ENCODE results near the gene LTN1.
"Not testable (repeated sequence)": the region's sequence is repeated elsewhere in the genome, so short reads cannot be mapped to it uniquely, and the experiment has no call there.

LTN1 gene, protein sequence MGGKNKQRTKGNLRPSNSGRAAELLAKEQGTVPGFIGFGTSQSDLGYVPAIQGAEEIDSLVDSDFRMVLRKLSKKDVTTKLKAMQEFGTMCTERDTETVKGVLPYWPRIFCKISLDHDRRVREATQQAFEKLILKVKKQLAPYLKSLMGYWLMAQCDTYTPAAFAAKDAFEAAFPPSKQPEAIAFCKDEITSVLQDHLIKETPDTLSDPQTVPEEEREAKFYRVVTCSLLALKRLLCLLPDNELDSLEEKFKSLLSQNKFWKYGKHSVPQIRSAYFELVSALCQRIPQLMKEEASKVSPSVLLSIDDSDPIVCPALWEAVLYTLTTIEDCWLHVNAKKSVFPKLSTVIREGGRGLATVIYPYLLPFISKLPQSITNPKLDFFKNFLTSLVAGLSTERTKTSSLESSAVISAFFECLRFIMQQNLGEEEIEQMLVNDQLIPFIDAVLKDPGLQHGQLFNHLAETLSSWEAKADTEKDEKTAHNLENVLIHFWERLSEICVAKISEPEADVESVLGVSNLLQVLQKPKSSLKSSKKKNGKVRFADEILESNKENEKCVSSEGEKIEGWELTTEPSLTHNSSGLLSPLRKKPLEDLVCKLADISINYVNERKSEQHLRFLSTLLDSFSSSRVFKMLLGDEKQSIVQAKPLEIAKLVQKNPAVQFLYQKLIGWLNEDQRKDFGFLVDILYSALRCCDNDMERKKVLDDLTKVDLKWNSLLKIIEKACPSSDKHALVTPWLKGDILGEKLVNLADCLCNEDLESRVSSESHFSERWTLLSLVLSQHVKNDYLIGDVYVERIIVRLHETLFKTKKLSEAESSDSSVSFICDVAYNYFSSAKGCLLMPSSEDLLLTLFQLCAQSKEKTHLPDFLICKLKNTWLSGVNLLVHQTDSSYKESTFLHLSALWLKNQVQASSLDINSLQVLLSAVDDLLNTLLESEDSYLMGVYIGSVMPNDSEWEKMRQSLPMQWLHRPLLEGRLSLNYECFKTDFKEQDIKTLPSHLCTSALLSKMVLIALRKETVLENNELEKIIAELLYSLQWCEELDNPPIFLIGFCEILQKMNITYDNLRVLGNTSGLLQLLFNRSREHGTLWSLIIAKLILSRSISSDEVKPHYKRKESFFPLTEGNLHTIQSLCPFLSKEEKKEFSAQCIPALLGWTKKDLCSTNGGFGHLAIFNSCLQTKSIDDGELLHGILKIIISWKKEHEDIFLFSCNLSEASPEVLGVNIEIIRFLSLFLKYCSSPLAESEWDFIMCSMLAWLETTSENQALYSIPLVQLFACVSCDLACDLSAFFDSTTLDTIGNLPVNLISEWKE (N-terminal part only)

DNA sequence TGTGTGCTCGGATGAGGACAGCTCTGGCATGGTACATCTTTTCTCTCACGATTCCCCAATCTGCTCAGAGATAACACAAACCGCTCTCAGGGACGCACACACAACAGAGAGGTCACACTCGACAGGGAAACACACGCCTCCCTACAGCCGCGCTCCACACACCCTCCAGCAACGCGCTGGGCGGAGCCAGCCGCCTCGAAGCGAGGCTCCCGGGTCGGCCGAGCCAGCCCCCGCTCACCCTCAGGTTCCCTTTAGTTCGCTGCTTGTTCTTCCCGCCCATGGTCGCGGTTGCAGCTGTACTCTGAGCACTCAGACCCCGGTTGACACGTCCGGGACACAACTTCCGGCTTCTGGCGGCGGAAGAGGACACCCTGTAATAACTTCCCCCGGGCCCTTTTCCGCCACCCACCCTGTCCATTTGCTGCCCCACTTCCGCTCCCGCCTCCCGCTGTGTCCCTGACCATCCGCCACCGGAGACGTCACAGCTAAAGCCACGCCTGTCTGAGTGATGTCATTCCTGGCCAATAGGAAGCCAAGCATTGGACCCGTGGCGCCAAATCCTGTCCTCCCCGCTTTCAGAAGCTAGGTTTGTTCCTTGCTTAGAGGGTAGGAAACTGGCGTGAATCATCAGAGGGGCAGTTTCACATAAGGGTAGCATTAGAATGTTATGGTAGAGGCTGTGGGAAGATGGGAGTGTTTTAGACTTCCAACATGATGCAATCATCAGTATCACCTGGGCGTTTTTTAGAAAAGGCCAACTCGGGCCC is at the start of gene LTN1:
Gene LTN1, minus strand, starts transcription at position 352 of the 767 bp plus-strand sequence. Its CDS starts 72 bp downstream, at position 280.
- DNase-seq: peak; percentile 96 to 98

DNA sequence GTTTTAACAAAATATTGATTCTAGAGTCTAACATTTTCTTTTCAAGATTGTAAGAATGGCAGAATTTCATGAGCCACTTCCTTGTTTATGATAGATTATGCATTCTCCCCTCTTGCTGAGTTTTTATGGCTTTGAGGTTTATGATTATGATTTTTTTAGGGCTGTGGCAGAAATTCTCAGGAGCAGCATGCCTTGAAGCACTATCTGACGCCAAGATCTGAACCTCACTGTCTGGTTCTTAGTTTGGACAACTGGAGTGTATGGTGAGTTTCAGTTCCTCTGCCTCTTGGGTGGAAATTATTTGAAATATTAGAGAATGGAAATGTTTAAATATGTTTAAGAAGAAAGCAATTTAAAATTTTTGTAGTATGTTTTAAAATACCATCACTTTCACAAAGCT is 42.0 kb upstream of the LTN1 start:
- DNase-seq: no peak

DNA sequence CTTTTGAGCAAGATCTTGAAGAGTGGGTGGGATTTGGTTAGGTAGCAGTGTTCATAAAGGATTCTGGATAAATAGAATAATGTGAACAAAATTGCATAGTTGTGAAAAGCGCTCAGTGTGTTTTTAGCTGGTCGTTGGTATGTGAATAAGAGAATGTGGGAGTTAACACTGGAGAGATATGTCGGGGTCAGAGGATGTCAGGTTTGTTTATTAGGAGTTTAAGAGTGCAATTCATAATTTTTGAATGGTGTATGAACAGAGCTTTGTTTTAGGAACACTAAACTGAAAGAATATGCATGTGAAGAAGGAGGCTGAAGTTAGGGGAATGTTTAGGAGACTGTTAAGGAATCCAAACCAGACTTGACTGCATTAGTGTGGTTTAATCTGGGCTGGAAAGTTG is 41.2 kb upstream of the LTN1 start:
- DNase-seq: no peak

DNA sequence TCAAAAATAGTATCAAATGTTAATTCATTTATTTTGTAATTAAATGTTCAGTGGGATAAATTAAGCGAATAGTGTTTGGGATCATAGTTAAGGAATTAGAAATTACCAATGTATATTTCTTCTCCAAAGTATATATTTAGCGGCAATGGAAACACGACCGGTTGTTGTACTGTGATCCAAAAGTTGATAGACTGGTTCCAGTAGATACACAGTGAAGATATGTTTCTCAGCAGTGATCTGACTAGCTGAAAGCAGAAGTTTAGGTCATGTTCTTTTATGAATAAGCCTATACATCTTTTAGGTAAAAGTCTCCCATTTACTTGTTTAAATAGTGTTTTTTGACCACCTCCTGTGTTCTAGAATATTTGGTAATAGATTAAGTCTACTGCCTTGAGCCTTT is 40.6 kb upstream of the LTN1 start:
- no peak for DNase-seq

DNA sequence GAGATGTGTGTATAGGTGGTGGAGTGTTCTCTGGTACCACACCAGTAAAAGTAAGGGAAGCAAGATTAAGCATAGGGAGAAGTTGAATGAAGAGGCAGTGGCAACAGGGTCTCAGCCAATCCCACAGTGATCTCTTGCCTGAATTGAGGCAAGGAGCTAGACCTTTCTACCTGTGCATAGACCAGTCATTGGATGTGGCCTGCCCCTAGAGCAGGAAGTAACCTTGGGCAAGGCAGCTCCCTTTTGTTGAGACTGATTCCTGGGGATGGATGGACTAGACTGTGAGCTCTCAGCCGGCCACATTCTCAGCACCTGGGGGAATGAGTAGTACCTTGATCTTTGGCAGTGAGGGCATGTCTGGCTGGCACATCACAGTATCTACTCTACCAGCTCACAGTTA is 38.2 kb upstream of the LTN1 start:
- no peak for DNase-seq

DNA sequence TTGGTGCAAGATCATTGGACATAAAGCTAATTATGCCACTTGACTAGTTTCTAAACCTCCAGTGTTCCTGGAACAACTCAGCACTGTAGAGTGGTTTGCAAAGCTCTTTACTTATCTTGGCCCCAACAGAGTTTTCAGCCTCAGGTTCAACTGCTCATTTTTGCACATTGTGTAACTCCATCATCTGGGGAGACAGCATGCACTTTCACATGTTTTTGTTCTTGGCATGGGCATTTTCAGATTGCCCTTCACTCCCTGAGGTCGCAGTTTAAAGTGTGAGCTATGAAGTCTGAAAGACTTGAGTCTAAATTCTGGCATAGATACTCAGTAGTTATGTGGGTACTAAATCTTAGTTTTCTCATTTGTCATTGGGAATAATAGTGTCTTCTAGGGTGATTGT is 36.8 kb upstream of the LTN1 start:
- no peak for DNase-seq

DNA sequence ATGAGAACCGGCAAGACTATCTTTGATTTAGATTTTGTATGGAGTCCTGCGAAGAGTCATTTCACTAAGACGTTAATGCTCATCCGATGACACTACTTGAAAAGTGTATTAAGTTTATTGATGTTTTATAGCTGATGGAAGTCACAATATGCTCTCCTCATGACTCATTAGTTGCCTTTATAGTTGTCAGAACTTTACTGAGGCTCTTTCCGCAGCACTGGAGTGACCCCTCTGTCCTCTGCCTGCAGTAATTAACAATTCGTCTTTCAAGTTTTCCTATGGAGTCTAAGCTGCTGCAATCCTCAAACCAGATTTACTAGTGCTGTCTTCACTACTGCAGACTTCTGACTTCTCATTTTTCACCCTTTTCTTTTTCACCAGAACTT is 32.6 kb upstream of the LTN1 start:
- DNase-seq: no peak

DNA sequence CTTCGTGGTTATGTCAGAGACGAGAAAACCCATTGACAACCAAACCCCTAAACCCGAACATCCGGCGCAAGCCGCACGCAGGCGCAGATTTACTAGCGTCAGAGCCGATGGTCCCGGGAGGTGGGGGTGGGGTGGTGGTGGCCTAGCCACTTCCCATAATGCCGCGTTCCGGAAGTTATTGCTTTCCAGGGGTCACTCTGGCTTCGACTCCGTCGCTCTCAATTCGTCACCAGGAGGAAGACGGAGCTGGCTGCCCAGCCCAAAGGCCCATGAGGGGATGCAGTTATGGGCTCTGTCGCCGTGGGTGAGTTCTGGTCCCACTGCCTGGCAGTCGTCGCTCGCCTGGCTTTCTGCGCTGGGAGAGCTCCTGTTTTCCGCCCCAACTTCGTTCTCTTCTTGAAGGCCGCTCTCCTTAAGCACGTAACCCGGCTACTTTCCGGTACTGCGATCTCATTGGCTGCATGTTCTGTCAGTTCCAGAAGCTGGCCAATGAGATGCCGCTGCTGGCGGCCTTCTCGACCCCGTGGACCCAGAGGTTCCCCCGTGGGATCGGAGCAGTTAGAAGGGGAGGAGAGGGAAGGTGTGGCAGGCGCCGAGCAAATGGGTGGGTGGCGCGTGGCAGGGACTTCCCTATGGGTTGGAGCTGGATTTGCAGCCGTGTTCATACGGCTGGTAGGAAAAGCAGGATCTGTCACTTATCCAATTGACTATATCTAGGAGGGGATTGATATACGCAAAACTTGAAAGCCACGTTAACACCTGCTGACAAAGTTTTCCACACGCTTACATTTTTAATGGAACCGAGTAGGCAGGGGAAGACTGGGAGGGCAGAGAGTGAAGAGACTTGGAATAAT is 32.0 kb upstream of the LTN1 start, which contains the start of gene USP16:
Gene USP16, plus strand, starts transcription at position 195 of the 854 bp plus-strand sequence. CDS start 3,246 bp downstream, outside the sequence.
- DNase-seq: peak; percentile 89 to 90

DNA sequence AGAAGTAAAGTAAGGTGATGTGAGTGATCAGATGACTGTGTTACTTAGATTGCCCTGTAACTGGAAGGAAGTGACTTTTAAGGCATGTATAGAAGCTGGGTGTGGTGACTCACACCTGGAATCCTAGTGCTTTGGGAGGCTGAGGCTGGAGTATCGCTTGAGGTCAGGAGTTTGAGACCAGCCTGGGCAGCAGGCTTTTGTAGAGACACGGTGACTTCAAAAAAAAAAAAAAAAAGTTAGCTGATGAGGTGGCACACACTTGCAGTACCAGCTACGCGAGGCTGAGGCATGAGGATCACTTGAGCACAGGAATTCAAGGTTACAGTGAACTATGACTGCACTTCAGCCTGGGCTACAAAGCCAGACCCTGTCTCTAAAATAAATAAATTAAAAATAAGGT is 29.5 kb upstream of the LTN1 start:
- DNase-seq: no peak

DNA sequence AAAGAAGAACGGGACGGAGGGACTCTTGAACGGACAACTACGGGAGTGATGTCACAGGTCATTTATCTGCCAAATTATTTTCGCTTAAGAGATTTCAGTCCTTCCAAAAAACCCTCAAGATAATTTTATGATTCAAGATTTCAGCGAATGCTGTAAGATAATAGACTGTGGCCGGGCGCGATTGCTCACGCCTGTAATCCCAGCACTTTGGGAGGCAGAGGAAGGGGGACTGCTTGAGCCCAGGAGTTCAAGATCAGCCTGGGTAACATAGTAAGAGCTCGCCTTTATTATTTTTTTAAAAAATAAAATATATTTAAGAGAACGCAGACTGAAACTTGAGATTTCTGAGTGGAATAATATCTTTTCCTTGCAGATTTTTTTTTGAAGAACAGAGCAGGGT is 25.9 kb upstream of the LTN1 start:
- no peak for DNase-seq

DNA sequence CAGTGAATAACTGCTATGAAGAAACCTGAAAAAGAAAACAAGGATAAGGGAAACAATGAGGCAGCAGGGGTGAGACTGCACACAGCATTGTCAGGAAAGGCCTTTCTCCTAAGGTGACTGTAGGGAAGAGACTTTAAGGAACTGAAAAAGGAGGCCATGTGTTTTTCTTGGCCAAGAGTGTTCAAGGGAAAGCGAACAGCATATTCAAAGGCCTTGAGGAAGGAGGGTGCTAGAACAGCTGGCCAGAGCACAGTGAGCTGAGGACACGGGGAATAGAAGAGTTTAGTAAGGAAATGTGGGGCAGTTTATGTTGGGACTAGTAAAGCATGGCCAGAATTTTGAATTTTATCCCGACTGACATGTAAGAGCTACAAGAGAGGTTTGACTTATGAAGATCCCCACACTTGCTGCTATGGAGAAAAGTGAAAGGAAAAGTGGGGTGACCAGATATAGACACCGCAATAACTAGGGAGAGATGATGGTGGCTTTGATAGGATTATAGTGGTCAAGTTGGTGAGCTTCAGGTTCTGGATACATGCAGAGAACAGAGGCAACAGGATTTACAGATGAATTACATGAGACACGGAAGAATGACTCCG is 25.1 kb upstream of the LTN1 start:
- no peak for DNase-seq

DNA sequence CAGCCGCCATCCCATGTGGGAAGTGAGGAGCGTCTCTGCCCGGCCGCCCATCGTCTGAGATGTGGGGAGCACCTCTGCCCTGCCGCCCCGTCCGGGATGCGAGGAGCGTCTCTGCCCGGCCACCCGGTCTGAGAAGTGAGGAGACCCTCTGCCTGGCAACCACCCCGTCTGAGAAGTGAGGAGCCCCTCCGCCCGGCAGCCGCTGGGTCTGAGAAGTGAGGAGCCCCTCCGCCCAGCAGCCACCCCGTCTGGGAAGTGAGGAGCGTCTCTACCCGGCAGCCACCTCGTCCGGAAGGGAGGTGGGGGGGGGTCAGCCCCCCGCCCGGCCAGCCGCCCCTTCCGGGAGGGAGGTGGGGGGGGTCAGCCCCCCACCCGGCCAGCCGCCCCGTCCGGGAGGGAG is 18.6 kb upstream of the LTN1 start:
- DNase-seq: not testable (repeated sequence)

DNA sequence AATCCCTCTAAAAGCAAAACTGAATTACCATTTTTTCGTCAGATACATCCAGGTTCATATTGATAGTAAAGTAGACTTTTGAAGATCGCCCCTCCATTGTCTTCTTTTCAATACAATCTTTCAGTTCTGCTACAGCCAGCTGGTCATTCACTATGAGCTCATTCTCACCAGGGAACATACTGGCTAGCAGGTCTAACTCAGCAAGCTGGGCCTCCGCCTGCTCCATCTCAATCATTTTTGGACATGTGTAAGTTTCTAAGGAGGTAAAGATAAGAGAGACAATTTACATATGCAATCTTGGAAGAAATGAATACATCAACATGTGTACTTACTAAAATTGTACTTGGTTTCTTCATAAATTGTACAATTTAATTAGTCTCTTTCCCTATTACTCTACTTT is 15.7 kb upstream of the LTN1 start:
- DNase-seq: no peak

DNA sequence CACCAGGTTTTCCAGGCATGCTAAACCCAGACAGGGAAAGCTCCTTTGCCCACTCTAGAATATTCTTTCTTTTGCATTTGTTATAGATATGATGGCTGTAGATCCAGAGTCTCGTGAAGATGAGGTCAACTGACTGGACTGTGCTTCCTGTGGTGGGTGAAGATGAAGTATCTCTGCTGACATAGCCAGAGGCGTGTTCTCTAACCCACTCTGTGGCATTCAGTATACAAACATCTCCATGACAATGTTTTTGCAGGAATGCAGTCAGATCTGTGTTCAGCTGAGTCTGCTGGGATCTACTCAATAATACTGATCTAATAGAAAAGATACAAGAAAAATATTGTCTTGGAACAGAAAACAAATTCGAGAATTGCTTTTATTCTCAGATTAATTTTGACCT is 15.1 kb upstream of the LTN1 start:
- DNase-seq: no peak

DNA sequence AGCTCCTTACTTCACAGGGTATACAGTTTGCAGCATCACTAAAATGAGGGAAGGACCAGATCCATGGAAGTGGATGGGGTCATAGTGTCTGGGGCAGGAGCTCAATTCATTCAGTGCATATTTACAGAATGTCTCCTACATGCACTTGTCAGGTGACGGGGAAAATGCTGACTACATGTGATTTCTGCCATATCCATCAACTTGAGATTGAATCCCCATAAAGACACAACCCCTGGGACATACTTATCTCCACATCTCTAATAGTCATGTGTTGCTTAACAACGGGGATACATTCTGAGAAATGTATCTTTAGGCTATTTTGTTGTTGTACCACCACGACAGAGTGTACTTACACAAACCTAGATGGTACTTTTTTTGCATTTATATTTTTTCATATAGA is 14.5 kb upstream of the LTN1 start:
- DNase-seq: no peak

DNA sequence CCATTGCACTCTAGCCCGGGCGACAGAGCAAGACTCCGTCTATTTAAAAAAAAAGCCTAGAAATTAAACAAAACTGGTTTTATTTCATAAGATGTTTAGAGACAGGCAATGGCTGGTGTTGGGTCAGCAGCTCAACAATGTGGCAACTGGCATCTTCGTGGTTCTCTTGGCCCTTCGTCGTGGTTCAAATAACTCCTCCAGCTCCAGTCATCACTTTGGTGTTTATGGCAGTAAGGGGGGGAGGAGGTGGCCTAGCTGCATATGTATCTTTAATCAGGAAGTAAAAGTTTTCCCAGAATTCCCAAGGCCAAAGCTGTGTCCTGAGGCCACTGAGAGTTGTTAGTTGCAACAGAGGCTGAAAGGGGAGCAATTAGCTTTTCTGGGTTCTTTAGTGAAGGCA is 13.0 kb upstream of the LTN1 start:
- DNase-seq: no peak

DNA sequence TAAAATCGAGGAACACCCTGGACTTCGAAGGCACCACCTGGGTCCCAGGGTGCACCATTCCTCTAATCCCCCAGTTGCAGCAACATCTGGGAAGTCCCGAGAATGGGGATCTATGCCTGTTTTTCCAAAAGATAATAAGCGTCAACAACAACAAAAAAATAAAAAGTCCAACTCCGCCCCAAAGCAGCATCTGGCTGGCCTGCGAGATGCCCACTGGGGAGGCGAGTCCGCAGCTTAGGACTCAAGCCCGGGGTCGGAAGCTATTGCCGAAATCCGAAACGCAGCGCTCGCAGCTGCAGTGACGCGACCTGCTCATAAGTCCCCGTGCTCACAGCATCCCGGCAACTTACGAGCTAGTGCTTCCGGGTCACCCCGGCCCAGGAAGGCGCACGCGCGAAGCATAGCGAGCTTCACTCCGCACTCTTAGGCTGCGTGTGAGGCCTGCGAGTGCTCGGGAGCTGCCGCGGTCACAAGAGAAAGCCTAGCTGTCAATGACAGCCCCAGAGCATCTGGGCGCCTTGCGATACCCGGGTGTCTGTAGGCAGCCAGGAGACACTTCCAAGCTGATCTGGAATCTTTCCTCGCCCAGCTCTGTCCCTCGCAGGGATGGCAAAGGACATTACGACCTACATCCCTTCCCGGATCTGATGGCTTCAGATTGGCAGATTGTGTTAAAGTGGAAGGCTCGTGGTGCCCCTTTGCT is 9.9 kb upstream of the LTN1 start:
- DNase-seq: peak; percentile 88 to 90

DNA sequence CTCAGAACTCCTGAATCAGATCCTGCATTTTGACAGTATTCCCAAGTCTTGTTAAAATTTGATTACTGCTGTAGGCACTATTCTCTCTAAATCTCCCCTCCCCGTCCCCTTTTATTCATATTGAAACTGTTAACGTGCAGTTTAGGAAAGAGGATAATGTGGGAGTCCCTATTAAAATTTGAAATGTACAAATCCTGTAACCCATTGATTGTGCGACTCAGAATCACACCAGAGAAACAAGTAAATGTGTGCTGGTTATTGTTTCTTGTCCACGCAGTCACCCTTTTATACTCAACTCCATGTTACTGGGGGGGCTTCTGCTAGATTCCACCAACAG is 584 bp upstream of the LTN1 start:
- no peak for DNase-seq

DNA sequence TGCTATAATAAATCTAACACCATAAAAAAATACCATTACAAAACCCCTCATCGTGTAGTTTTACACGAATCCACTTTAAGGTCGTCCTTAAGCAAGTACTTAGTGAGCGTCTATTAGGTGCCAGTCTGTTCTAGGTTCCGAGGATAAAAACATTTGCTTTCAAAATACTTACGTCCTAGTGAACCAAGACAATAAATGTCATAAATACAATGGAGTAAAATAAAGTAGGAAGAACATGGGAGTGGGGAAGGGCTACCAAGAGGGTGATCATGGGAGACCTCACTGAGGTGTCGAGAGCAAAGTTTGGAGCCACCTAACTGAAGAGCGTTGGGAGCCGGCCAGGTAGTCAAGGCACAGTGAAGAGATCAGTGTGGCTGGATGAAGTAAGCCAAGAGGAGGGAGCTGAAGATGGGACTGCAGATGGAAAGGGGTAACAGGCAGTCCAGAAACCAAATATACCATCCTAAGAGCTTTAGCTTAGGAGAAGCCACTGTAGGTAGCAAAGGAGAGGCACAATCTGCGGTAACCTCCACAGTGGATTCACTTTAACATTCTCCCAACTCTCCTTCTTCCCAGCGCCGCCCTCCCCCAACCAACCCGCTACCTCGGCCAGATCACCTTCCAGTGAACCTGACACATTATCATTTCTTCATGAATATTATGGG is 684 bp downstream of the LTN1 start:
- DNase-seq: no peak

DNA sequence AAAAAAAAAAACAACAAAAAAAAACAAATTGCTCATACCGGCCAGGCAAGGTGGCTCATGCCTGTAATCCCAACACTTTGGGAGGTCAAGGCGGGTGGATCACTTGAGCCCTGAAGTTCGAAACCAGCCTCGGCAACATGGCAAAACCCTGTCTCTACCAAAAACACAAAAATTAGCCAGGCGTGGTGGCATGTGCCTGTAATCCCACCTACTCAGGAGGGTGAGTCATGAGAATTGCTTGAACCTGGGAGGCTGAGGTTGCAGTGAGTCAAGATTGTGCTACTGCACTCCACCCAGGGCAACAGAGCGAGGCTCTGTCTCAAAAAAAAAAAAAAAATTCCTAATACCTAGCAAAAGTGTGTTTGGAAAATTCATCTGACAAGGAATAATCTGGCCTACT is 4.5 kb downstream of the LTN1 start:
- peak in 1 of 2 donors; percentile 5 for DNase-seq
